ENCODE results near the gene RFX3.

The RFX3 gene

GRCh38 chr9:3492214-3492613 is 33.6 kb downstream of the RFX3 start:
- no peaks in the 10 kb centered on the region; the same call in 1 of the 2 replicates for H3K9me2 ChIP-seq (replicated peaks; ENCODE audit: control insufficient read depth, low read length)
- no peak overlapping the region for H3K4me3 ChIP-seq (ENCODE audit: low read length)
- no peak overlapping the region for H3K4me2 ChIP-seq (ENCODE audit: low read length)
- H3K36me3 ChIP-seq (ENCODE audit: control insufficient read depth, low read length): no peaks in the 10 kb centered on the region
- no peaks in the 10 kb centered on the region for H3K9me3 ChIP-seq (ENCODE audit: control insufficient read depth, insufficient read depth, low read length)
- TF ChIP-seq CTCF (IDR thresholded peaks at IDR 0.05; ENCODE audit: low read depth, low read length, poor library complexity, severe bottlenecking): no peak
- TF ChIP-seq EZH2phosphoT487 (IDR thresholded peaks at IDR 0.05; ENCODE audit: borderline replicate concordance, low read length): no peak
- H3K4me1 ChIP-seq (ENCODE audit: control insufficient read depth, low read length): 0 out of 2 replicates have a peak, but pooled peaks cover 3% of the 10 kb centered on the region
- H4K20me1 ChIP-seq (ENCODE audit: control insufficient read depth, insufficient read depth, low read depth, low read length): no peaks in the 10 kb centered on the region
- H3K27me3 ChIP-seq (ENCODE audit: control insufficient read depth, low read length): no peaks in the 10 kb centered on the region
- no peak overlapping the region for H3K27ac ChIP-seq (ENCODE audit: low read depth, low read length)
- no peaks in the 10 kb centered on the region for H3F3A ChIP-seq (ENCODE audit: control insufficient read depth, insufficient read depth)
- peaks cover 12% of the 10 kb centered on the region for H3K79me2 ChIP-seq (ENCODE audit: control insufficient read depth, low read length)

- H3K79me2 ChIP-seq (ENCODE audit: control insufficient read depth, low read length): peaks cover 12% of the 10 kb centered on the region
These were observed 34.4 kb downstream of the RFX3 start for GRCh38 chr9:3491450-3491849.

GRCh38 chr9:3490957-3491356 is 34.8 kb downstream of the RFX3 start:
- Histone ChIP-seq H3K9me2 (replicated peaks; ENCODE audit: control insufficient read depth, low read length) (no peaks in the 10 kb centered on the region; the same call in 1 of the 2 replicates), H3K9me3 (ENCODE audit: control insufficient read depth, insufficient read depth, low read length) (no peaks in the 10 kb centered on the region), H3K4me3 (ENCODE audit: low read length) (no peak overlapping the region), H3F3A (ENCODE audit: control insufficient read depth, insufficient read depth) (no peaks in the 10 kb centered on the region), H3K4me1 (ENCODE audit: control insufficient read depth, low read length) (0 out of 2 replicates have a peak, but pooled peaks cover 3% of the 10 kb centered on the region), H3K79me2 (ENCODE audit: control insufficient read depth, low read length) (peaks cover 12% of the 10 kb centered on the region), H3K4me2 (ENCODE audit: low read length) (no peak overlapping the region), H3K36me3 (ENCODE audit: control insufficient read depth, low read length) (no peaks in the 10 kb centered on the region), H3K27ac (ENCODE audit: low read depth, low read length) (no peak overlapping the region), H4K20me1 (ENCODE audit: control insufficient read depth, insufficient read depth, low read depth, low read length) (no peaks in the 10 kb centered on the region), H3K27me3 (ENCODE audit: control insufficient read depth, low read length) (no peaks in the 10 kb centered on the region)
- TF ChIP-seq CTCF (IDR thresholded peaks at IDR 0.05; ENCODE audit: low read depth, low read length, poor library complexity, severe bottlenecking): no peak
- no peak for TF ChIP-seq EZH2phosphoT487 (IDR thresholded peaks at IDR 0.05; ENCODE audit: borderline replicate concordance, low read length)

More at GRCh38 chr9:3491450-3491849, 34.4 kb downstream of the RFX3 start:
- no peak for TF ChIP-seq EZH2phosphoT487 (IDR thresholded peaks at IDR 0.05; ENCODE audit: borderline replicate concordance, low read length)
- Histone ChIP-seq H3K4me2 (ENCODE audit: low read length) (no peak overlapping the region), H3K9me3 (ENCODE audit: control insufficient read depth, insufficient read depth, low read length) (no peaks in the 10 kb centered on the region), H3K27ac (ENCODE audit: low read depth, low read length) (no peak overlapping the region), H3F3A (ENCODE audit: control insufficient read depth, insufficient read depth) (no peaks in the 10 kb centered on the region), H3K4me3 (ENCODE audit: low read length) (no peak overlapping the region), H3K36me3 (ENCODE audit: control insufficient read depth, low read length) (no peaks in the 10 kb centered on the region), H3K4me1 (ENCODE audit: control insufficient read depth, low read length) (0 out of 2 replicates have a peak, but pooled peaks cover 3% of the 10 kb centered on the region), H3K27me3 (ENCODE audit: control insufficient read depth, low read length) (no peaks in the 10 kb centered on the region), H3K9me2 (replicated peaks; ENCODE audit: control insufficient read depth, low read length) (no peaks in the 10 kb centered on the region; the same call in 1 of the 2 replicates), H4K20me1 (ENCODE audit: control insufficient read depth, insufficient read depth, low read depth, low read length) (no peaks in the 10 kb centered on the region)

- H3K36me3 ChIP-seq (ENCODE audit: control insufficient read depth, low read length): peaks cover 33% of the 10 kb centered on the region
- no peaks in the 10 kb centered on the region; the same call in 1 of the 2 replicates for H3K79me2 ChIP-seq (ENCODE audit: control insufficient read depth, low read length)
- H3K4me1 ChIP-seq (ENCODE audit: control insufficient read depth, low read length): peaks cover 36% of the 10 kb centered on the region
- H3K9me3 ChIP-seq (ENCODE audit: control insufficient read depth, insufficient read depth, low read length): peaks cover 3% of the 10 kb centered on the region; the same call in 1 of the 2 replicates
- no peak overlapping the region for H3K27ac ChIP-seq (ENCODE audit: low read depth, low read length)
- peaks cover 21% of the 10 kb centered on the region for H3F3A ChIP-seq (ENCODE audit: control insufficient read depth, insufficient read depth)
- no peaks in the 10 kb centered on the region for H3K27me3 ChIP-seq (ENCODE audit: control insufficient read depth, low read length)
- no peak overlapping the region for H3K4me3 ChIP-seq (ENCODE audit: low read length)
- no peak overlapping the region for H3K4me2 ChIP-seq (ENCODE audit: low read length)
- no peak for TF ChIP-seq CTCF (IDR thresholded peaks at IDR 0.05; ENCODE audit: low read depth, low read length, poor library complexity, severe bottlenecking)
- no peak for TF ChIP-seq EZH2phosphoT487 (IDR thresholded peaks at IDR 0.05; ENCODE audit: borderline replicate concordance, low read length)
- H3K9me2 ChIP-seq (replicated peaks; ENCODE audit: control insufficient read depth, low read length): no peaks in the 10 kb centered on the region
- H4K20me1 ChIP-seq (ENCODE audit: control insufficient read depth, insufficient read depth, low read depth, low read length): no peaks in the 10 kb centered on the region
These were observed 43.2 kb downstream of the RFX3 start for GRCh38 chr9:3482578-3482977.

Data from DOHH2 (cell line).